ENCODE measurements around the gene MYO5B.

The MYO5B gene

DNA sequence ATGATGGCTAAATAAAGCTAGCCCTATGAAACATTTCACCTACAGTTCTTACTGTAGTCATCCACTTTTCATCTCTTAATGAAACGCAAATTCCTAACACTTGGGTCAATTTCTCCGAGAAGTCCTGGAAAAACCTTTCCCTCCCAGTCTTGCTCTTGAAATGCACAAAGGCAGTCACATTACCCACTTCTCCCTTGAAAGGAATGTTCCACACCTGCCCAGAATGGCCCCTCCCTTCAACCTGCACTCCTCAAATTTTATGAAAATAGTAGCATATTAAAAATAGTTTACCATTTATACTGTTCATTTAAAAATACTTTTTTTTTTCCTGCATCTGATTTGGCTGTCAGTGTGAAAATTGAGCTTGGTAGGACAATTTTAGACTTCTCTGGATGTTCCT lies 316.9 kb downstream of the MYO5B start:
- H3K4me3 ChIP-seq: no peak overlapping the region
- no peak overlapping the region for H3K4me2 ChIP-seq
- H3K4me1 ChIP-seq: no peaks in the 10 kb centered on the region
- H4K20me1 ChIP-seq: no peaks in the 10 kb centered on the region
- no peaks in the 10 kb centered on the region for H3K36me3 ChIP-seq
- no peaks in the 10 kb centered on the region for H3K27me3 ChIP-seq
- H3K9me3 ChIP-seq: no peaks in the 10 kb centered on the region
- no peak overlapping the region for H3K9ac ChIP-seq
- no peak overlapping the region for H3K27ac ChIP-seq
- TF ChIP-seq Cebpa-rat (IDR thresholded peaks at IDR 0.05): no peak

DNA sequence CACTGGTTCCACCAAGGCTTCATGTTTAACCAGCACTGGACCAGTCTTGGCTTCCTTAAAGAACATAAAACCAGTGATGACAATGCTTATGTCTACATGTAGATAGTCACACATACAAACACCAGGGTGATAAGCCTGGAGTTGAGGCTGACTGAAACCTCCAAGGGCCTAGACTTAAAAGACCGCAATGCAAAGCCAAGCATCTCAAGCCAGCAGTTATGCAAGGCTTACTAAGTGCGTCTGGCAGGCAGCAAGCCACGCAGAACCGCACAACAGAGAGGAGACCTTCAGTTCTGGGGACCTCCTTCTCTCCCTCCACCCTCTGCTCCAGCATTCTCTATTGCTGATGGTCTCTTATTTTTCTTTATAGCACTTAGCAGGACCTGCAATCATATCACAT lies 318.4 kb downstream of the MYO5B start:
- Histone ChIP-seq H3K4me2 (no peak overlapping the region), H3K27me3 (no peaks in the 10 kb centered on the region), H3K27ac (no peak overlapping the region), H3K4me1 (no peaks in the 10 kb centered on the region), H4K20me1 (no peaks in the 10 kb centered on the region), H3K9me3 (no peaks in the 10 kb centered on the region), H3K4me3 (no peak overlapping the region), H3K36me3 (no peaks in the 10 kb centered on the region), H3K9ac (no peak overlapping the region)
- no peak for TF ChIP-seq Cebpa-rat (IDR thresholded peaks at IDR 0.05)

DNA sequence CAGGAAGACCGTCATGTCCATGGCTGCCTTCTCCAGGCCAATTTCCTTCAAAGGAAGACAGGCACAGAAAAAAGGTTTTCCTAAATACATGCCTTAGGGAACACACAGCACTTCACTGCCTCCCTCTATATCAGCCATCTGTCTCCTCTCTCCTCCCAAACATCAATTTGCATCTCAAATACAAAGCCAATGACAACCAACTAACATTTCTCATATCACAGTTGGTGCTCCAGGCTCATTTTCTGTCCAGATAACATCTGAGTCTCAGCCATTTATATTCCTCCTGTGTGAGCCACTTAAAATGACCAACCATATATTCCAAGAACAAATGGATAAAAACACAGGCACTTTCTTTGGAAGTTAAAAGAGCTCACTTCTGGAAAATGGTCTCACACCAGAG lies 319.2 kb downstream of the MYO5B start:
- no peaks in the 10 kb centered on the region for H4K20me1 ChIP-seq
- no peaks in the 10 kb centered on the region for H3K4me1 ChIP-seq
- TF ChIP-seq Cebpa-rat (IDR thresholded peaks at IDR 0.05): no peak
- no peaks in the 10 kb centered on the region for H3K27me3 ChIP-seq
- no peak overlapping the region for H3K9ac ChIP-seq
- no peak overlapping the region for H3K27ac ChIP-seq
- no peak overlapping the region for H3K4me3 ChIP-seq
- no peak overlapping the region for H3K4me2 ChIP-seq
- no peaks in the 10 kb centered on the region for H3K9me3 ChIP-seq
- no peaks in the 10 kb centered on the region for H3K36me3 ChIP-seq

DNA sequence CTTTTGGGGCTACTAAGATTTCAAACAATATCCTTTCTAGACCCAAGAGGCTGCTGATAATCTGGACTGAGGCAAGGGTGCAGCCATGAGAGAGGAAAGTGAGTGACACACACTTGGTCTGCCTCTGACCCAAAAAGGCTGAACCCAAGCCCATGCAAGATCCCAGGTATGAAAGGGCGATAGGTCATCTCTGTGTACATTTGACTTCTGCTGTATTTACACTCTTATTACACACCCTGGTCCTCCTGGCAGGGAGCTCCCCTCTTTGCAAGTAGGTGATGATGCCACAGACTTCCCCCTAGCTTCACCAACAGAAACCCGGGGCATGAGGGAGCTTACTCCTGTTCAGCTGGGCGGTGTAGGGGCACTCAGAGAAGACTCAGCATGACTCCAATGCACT lies 319.8 kb downstream of the MYO5B start:
- Histone ChIP-seq H3K9ac (no peak overlapping the region), H3K4me1 (no peaks in the 10 kb centered on the region), H3K4me3 (no peak overlapping the region), H4K20me1 (no peaks in the 10 kb centered on the region), H3K4me2 (no peak overlapping the region), H3K27me3 (no peaks in the 10 kb centered on the region), H3K27ac (no peak overlapping the region), H3K36me3 (no peaks in the 10 kb centered on the region), H3K9me3 (no peaks in the 10 kb centered on the region)
- TF ChIP-seq Cebpa-rat (IDR thresholded peaks at IDR 0.05): no peak

DNA sequence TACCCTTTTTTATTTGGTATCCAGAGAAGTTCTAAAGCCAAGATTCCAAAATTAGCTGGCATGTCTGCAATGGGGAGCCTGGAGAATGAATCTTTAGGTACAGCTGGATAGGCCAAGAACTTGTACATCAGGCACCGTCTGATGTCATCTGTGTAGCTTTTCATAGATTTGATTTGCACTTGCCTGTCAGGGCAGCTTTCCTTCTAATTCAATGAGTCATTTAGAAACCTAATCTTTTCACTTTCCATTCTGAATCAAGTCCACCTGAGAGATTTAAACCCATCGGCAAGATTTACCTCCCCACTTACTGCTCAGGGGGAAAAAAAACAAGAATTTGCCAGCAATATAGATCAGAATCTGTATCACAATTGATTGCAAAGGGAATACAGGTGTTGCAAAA lies 320.7 kb downstream of the MYO5B start:
- no peaks in the 10 kb centered on the region for H3K9me3 ChIP-seq

DNA sequence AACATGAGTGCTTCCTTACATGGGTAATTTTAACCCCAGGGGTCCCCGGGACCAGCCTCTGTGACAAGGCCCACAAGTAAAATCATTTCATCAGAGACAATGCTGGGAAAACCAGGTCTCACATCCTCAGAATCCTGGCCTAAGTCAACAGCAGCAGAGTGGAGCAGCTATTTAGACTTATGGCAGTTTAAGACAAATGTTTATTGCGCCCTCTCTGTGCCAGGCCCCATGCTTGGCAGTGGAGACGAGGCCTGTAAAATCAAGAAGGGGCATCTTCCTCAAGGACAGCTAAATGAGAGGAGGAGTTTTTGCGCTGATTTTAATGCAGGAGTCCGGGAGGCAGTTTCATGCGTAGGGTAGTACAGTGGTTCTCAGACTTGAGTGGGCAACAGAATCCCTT lies 325.6 kb downstream of the MYO5B start:
- H4K20me1 ChIP-seq: no peaks in the 10 kb centered on the region
- no peak overlapping the region for H3K4me3 ChIP-seq
- no peak overlapping the region for H3K27ac ChIP-seq
- H3K9me3 ChIP-seq: no peaks in the 10 kb centered on the region
- TF ChIP-seq Cebpa-rat (IDR thresholded peaks at IDR 0.05): no peak
- H3K9ac ChIP-seq: no peak overlapping the region
- H3K4me2 ChIP-seq: no peak overlapping the region
- no peaks in the 10 kb centered on the region for H3K27me3 ChIP-seq
- no peaks in the 10 kb centered on the region for H3K4me1 ChIP-seq
- no peaks in the 10 kb centered on the region for H3K36me3 ChIP-seq

More for the DNA sequence above, 320.7 kb downstream of the MYO5B start:
- no peak overlapping the region for H3K27ac ChIP-seq
- no peak overlapping the region for H3K4me2 ChIP-seq
- H3K9ac ChIP-seq: no peak overlapping the region
- H3K27me3 ChIP-seq: no peaks in the 10 kb centered on the region
- H3K36me3 ChIP-seq: no peaks in the 10 kb centered on the region
- H3K4me3 ChIP-seq: no peak overlapping the region
- no peaks in the 10 kb centered on the region for H4K20me1 ChIP-seq
- no peak for TF ChIP-seq Cebpa-rat (IDR thresholded peaks at IDR 0.05)
- no peaks in the 10 kb centered on the region for H3K4me1 ChIP-seq

DNA sequence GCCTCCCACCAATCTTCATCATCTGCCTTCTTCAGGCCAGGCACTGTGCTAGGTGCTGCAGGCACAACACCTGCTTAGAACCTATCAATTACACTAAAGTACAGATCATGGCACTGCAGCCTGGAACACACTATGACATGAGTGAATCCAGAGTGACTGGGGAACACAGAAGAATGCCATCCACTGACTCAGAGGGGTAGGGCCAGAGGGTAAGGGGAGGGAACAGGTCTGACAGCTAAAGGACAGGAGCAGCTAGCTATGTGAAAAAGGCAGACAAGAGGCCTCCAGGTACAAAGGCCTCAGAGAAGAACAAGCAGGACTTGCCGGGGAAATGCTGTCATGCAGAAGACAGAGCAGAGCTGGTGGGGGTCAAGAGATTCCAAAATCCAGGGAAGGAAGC lies 328.3 kb downstream of the MYO5B start:
- no peaks in the 10 kb centered on the region for H3K4me1 ChIP-seq
- no peaks in the 10 kb centered on the region for H3K9me3 ChIP-seq
- no peak overlapping the region for H3K4me3 ChIP-seq
- no peaks in the 10 kb centered on the region for H4K20me1 ChIP-seq
- H3K9ac ChIP-seq: no peak overlapping the region
- TF ChIP-seq Cebpa-rat (IDR thresholded peaks at IDR 0.05): no peak
- no peaks in the 10 kb centered on the region for H3K36me3 ChIP-seq
- no peak overlapping the region for H3K27ac ChIP-seq
- no peaks in the 10 kb centered on the region for H3K27me3 ChIP-seq
- no peak overlapping the region for H3K4me2 ChIP-seq

DNA sequence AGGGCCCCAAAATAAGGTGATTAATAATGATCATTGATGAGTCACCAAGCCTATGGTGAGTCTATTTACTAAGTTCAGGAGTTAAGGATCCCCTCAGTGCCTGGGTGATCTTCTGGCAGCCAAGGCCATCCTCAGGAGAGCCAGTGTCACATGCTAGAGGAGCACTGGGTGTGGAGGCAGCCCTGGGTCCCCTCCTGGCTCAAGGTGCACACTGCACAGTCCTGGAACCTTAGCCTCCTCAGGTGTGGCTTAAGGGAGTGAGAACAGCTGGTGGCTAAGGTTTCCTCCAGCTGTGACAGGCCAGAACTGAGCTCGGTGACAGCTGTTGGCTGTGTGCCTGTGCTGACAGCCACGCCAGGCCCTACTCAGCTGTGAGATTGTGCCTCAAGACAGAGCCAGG lies 329.5 kb downstream of the MYO5B start:
- Histone ChIP-seq H3K27ac (no peak overlapping the region), H3K36me3 (no peaks in the 10 kb centered on the region), H3K27me3 (no peaks in the 10 kb centered on the region), H3K9ac (no peak overlapping the region), H3K4me3 (no peak overlapping the region), H3K9me3 (no peaks in the 10 kb centered on the region), H3K4me1 (no peaks in the 10 kb centered on the region), H4K20me1 (no peaks in the 10 kb centered on the region), H3K4me2 (no peak overlapping the region)
- no peak for TF ChIP-seq Cebpa-rat (IDR thresholded peaks at IDR 0.05)

DNA sequence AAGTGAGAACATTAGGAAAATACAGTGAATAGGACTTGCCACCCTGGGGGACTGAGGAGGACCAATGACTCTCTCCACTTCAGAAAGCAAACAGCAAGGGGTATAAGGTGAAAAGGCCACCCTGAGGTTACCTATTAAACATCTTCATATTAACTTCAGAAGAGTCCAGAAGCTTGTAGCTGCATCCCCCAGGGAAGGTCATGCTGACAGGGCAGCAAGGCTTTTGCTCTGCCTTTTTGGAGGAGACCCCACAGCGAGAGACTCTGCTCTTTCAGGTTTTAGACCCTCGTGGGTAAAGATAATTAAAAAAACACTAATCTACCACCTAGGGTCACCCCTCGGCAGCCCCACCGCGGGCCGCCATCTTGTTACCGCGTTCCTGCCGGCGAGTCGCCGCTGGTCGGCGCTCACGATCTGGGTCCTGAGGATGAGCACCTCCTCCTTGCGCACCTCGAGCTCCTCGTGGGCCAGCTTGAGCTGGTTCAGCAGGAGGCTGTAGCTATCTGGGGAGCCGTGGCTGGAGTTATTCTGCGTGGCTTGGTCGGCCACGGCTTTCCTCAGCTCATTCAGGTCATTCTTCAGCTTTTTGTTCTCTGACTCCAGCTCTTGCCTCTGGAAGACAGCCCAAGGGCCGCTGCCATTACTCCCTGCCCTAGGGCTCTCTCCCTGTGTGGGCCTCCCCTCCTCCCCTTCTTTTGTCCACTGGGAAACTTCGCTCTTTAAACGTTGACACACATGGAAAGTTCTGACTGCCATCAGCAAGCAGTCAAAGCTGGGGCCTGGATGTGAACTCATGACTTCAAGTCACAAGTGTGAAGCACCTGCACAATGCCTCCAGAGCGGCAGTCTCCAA lies 331.0 kb downstream of the MYO5B start:
- Histone ChIP-seq H3K9me3 (no peaks in the 10 kb centered on the region), H3K4me3 (no peak overlapping the region), H3K27ac (no peak overlapping the region), H3K4me2 (no peak overlapping the region), H3K36me3 (no peaks in the 10 kb centered on the region), H3K4me1 (no peaks in the 10 kb centered on the region), H3K9ac (no peak overlapping the region), H3K27me3 (no peaks in the 10 kb centered on the region), H4K20me1 (no peaks in the 10 kb centered on the region)
- TF ChIP-seq Cebpa-rat (IDR thresholded peaks at IDR 0.05): no peak

DNA sequence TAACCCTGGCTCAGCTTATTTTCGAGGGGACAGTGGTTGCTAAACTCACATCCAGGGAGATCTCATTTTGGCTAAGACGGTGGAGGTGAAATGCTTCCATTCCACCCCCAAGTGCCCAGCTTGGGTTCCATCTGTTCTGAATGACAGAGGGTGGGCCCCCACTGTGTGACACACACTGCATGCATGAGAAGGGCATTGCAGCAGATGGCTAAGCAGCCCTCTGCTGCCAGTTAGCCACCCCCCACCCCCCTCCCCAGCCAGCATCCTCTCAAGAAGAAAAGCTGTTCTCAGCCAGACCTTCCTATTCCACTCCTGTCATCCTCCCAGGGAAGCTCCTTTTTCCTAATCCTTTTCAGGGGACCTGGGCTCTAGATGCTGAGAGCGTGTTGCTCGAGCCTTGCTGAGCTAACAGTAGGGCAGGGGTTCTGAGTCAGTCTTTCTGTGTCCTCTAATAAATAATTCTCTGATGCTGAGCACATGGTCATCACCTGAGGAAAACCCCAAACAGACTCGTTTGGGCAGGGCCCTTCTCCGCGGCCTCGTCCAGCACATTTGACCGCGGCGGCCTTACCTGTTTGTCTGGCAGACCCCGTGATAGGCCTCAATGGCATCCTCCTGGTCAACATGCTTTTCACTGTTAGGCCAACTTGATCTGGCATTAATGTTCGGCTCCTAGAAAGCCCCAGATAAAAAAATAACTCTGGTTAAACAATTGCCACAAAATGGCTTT lies 332.1 kb downstream of the MYO5B start:
- Histone ChIP-seq H3K4me1 (peaks cover 9% of the 10 kb centered on the region), H3K27ac (no peak overlapping the region), H3K36me3 (no peaks in the 10 kb centered on the region), H3K27me3 (no peaks in the 10 kb centered on the region), H3K4me2 (no peak overlapping the region), H3K9me3 (no peaks in the 10 kb centered on the region), H3K4me3 (no peak overlapping the region), H3K9ac (no peak overlapping the region), H4K20me1 (no peaks in the 10 kb centered on the region)
- no peak for TF ChIP-seq Cebpa-rat (IDR thresholded peaks at IDR 0.05)

All from BLaER1 (cell line).